Neural cell (in vitro differentiated cells): ENCODE measurements around the gene CLUH.

Experiments used
- CTCF ChIP-seq: fragments of 450-650 bp; IDR thresholded peaks from 2 replicates; pipeline ENCODE4 v1.5.1; 2014; ENCODE audit warnings: antibody characterized with exemption, mild to moderate bottlenecking, moderate library complexity; ENCODE audit not compliant: poor library complexity, severe bottlenecking
- EP300 ChIP-seq: fragments of 450-650 bp; conservative IDR thresholded peaks from 2 replicates; pipeline ENCODE4 v1.6.1; 2014; ENCODE audit warnings: antibody characterized with exemption, mild to moderate bottlenecking, moderate library complexity; ENCODE audit not compliant: poor library complexity, severe bottlenecking
- POLR2AphosphoS5 ChIP-seq: IDR thresholded peaks from 2 replicates; pipeline ENCODE4 v1.6.1; 2012
- REST ChIP-seq: IDR thresholded peaks from 2 replicates; pipeline ENCODE4 v1.6.1; 2012; ENCODE audit warnings: borderline replicate concordance
- SMC3 ChIP-seq: fragments of 450-650 bp; conservative IDR thresholded peaks from 2 replicates; pipeline ENCODE4 v1.6.1; 2014; ENCODE audit warnings: antibody characterized with exemption, mild to moderate bottlenecking, moderate library complexity; ENCODE audit not compliant: poor library complexity
- TAF1 ChIP-seq: IDR thresholded peaks from 2 replicates; pipeline ENCODE4 v1.6.1; 2012; ENCODE audit warnings: low read depth

GRCh38 chr17:2689411-2690164 lies 22.0 kb downstream of the CLUH start:
- TF ChIP-seq CTCF = no peak
- TF ChIP-seq EP300 = no peak
- TF ChIP-seq POLR2AphosphoS5 = peak; percentile 33
- no peak for TF ChIP-seq SMC3
- no peak for TF ChIP-seq REST
- no peak for TF ChIP-seq TAF1
